Neutrophil (primary cell): ENCODE measurements around the gene HSPA14.
"Not testable (repeated sequence)": the region's sequence is repeated elsewhere in the genome, so short reads cannot be mapped to it uniquely, and the experiment has no call there.

Experiments used
- H3K27ac ChIP-seq: fragments of 200-600 bp; sonication (generic); 2 replicates; pipeline ENCODE4 v1.5.1; 2016; ENCODE audit warnings: mild to moderate bottlenecking, moderate library complexity
- H3K27me3 ChIP-seq: fragments of 200-600 bp; sonication (generic); 2 replicates; pipeline ENCODE4 v1.6.0; 2016; ENCODE audit warnings: mild to moderate bottlenecking
- H3K36me3 ChIP-seq: fragments of 200-600 bp; sonication (generic); 2 replicates; pipeline ENCODE4 v1.5.1; 2017
- H3K4me1 ChIP-seq, 2 experiments: fragments of 200-600 bp in 1 of 2; sonication (generic) in 1 of 2; 1 replicate in 1 of 2; 2 replicates in 1 of 2; pipeline versions ENCODE4 v1.5.1 to v1.6.1; 2013 to 2016; ENCODE audit warnings: low read depth in 1 of 2, low read length in 1 of 2, mild to moderate bottlenecking in 1 of 2, moderate library complexity in 1 of 2; ENCODE audit not compliant: control insufficient read depth in 1 of 2, insufficient read depth in 1 of 2
- H3K4me3 ChIP-seq, 2 experiments: fragments of 200-600 bp in 1 of 2; sonication (generic) in 1 of 2; 1 replicate in 1 of 2; 2 replicates in 1 of 2; pipeline ENCODE4 v1.5.1; 2013 to 2016; ENCODE audit warnings: low read depth in 1 of 2, low read length in 1 of 2, mild to moderate bottlenecking in 1 of 2, moderate library complexity in 1 of 2
- H3K9me3 ChIP-seq: fragments of 200-600 bp; sonication (generic); 2 replicates; pipeline ENCODE4 v1.5.1; 2016
- TF ChIP-seq, protein P1 (sequence below): fragments of 200-600 bp; sonication (generic); IDR thresholded peaks from 2 replicates; pipeline ENCODE4 v1.5.1; 2016; ENCODE audit warnings: antibody characterized with exemption

Gene HSPA14

DNA sequence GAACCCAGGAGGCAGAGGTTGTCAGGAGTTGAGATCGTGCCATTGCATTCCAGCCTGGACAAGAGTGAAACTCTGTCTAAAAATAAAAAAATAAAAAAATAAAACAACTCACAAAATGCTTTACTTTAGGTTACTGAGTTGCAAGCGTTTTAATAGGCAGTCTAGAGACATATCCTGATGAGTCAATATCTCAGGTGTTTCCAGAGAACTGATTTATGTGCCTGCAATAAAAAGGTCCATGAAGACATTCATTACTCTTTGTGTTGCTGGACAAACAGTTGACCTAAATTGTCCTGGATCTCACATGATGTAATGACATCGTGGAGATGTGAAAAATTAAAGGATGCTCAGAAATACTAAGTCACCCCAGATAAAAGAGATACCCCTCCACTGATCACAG lies 31.8 kb upstream of the HSPA14 start:
- TF ChIP-seq, protein P1, sequence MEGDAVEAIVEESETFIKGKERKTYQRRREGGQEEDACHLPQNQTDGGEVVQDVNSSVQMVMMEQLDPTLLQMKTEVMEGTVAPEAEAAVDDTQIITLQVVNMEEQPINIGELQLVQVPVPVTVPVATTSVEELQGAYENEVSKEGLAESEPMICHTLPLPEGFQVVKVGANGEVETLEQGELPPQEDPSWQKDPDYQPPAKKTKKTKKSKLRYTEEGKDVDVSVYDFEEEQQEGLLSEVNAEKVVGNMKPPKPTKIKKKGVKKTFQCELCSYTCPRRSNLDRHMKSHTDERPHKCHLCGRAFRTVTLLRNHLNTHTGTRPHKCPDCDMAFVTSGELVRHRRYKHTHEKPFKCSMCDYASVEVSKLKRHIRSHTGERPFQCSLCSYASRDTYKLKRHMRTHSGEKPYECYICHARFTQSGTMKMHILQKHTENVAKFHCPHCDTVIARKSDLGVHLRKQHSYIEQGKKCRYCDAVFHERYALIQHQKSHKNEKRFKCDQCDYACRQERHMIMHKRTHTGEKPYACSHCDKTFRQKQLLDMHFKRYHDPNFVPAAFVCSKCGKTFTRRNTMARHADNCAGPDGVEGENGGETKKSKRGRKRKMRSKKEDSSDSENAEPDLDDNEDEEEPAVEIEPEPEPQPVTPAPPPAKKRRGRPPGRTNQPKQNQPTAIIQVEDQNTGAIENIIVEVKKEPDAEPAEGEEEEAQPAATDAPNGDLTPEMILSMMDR, result no peak
- H3K27ac ChIP-seq, result no peak overlapping the region
- no peaks in the 10 kb centered on the region for H3K27me3 ChIP-seq
- no peaks in the 10 kb centered on the region for H3K9me3 ChIP-seq
- H3K36me3 ChIP-seq, result no peaks in the 10 kb centered on the region
- H3K4me3 ChIP-seq, result no peak overlapping the region
- peaks cover 3 to 6% of the 10 kb centered on the region in 2 experiments for H3K4me1 ChIP-seq

- H3K4me1 ChIP-seq, result peaks cover 3 to 6% of the 10 kb centered on the region in 2 experiments
- TF ChIP-seq, protein P1, result no peak
- no peaks in the 10 kb centered on the region for H3K27me3 ChIP-seq
- no peak overlapping the region for H3K4me3 ChIP-seq
- no peaks in the 10 kb centered on the region for H3K36me3 ChIP-seq
- H3K27ac ChIP-seq, result no peak overlapping the region
- H3K9me3 ChIP-seq, result no peaks in the 10 kb centered on the region
These were observed 26.8 kb upstream of the HSPA14 start for GRCh38 chr10:14810969-14811953.

DNA sequence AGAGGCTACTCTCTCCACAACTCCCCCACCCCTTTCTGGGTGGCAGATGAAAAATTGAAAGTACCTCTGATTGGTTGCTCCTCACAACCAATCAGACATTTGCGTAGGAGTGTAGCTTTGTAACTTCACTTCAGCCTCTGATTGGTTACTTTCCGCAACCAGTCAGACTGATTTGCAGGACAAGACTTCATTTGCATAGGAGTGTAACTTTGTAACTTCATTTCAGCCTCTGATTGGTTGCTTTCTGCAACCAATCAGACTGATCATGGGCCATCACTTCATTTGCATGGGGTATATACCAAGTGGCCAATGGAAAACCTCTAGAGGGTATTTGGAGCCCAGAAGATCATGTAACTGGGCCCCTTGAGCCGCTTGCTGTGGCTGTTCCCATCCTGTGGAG lies 25.8 kb upstream of the HSPA14 start:
- H3K9me3 ChIP-seq, result no peaks in the 10 kb centered on the region
- no peaks in the 10 kb centered on the region for H3K36me3 ChIP-seq
- H3K27ac ChIP-seq, result no peak overlapping the region
- no peaks in the 10 kb centered on the region for H3K27me3 ChIP-seq
- H3K4me3 ChIP-seq, result no peak overlapping the region
- peaks cover 3 to 6% of the 10 kb centered on the region in 2 experiments for H3K4me1 ChIP-seq
- TF ChIP-seq, protein P1, result no peak

DNA sequence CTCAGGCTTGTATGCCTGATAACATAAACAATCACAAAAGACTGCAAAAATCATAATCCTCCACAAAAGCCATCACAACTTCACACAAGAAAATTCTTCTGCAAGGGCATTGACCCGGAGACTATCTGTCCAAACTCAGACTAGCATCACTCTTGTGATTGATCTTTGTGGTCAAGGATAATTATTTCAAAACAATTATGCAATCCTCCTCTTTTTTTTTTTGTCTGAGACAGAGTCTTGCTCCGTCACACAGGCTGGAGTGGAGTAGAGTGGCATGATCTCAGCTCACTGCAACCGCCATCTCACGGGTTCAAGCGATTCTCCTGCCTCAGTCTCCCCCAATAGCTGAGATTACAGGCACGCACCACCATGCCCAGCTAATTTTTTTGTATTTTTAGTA lies 22.4 kb upstream of the HSPA14 start:
- H3K9me3 ChIP-seq, result no peaks in the 10 kb centered on the region
- H3K4me3 ChIP-seq, result no peak overlapping the region
- H3K27me3 ChIP-seq, result no peaks in the 10 kb centered on the region
- H3K36me3 ChIP-seq, result no peaks in the 10 kb centered on the region
- TF ChIP-seq, protein P1, result no peak
- H3K27ac ChIP-seq, result no peak overlapping the region
- H3K4me1 ChIP-seq, result peaks cover 1 to 2% of the 10 kb centered on the region in 2 experiments

- H3K27me3 ChIP-seq, H3K36me3 ChIP-seq, H3K27ac ChIP-seq, H3K9me3 ChIP-seq, H3K4me1 ChIP-seq, H3K4me3 ChIP-seq: not testable (repeated sequence)
These were observed 21.4 kb upstream of the HSPA14 start for GRCh38 chr10:14816717-14817116.
